Fibroblast of gingiva (primary cell): ENCODE measurements around the gene OR5AN1.
"Not testable (repeated sequence)": the region's sequence is repeated elsewhere in the genome, so short reads cannot be mapped to it uniquely, and the experiment has no call there.

Experiments
- DNase-seq: peaks from one replicate; pipeline ENCODE4 v3.0.0-alpha.2; 2011; ENCODE audit warnings: low read depth

Gene OR5AN1

GRCh38 chr11:59358595-59358994, at the start of gene OR5AN1:
Gene OR5AN1, plus strand, starts transcription at chr11:59358895. Its CDS starts 5,564 bp downstream, at chr11:59364459.
- no peak for DNase-seq

- no peak for DNase-seq
Observed at GRCh38 chr11:59335001-59335400, 23.7 kb upstream of the OR5AN1 start.

DNA sequence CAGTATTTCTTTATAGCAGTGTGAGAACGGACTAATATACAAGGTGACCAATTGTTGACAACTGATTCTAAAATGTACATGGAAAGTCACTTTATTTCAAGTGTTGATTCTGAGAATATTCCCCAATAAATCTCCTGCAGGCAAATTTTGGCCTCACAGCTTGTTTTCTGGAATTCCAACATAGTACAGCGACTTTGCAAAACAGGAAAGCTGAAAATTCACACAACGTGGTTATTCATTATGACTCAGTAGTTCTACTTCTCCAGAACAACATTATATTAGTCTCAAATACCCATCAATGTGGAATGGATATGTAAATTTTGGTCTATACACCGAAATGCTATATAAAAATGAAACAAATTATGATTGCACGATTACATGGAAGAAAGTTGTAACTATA, 22.5 kb upstream of the OR5AN1 start:
- no peak for DNase-seq

GRCh38 chr11:59336931-59337330, 21.8 kb upstream of the OR5AN1 start:
- no peak for DNase-seq

DNA sequence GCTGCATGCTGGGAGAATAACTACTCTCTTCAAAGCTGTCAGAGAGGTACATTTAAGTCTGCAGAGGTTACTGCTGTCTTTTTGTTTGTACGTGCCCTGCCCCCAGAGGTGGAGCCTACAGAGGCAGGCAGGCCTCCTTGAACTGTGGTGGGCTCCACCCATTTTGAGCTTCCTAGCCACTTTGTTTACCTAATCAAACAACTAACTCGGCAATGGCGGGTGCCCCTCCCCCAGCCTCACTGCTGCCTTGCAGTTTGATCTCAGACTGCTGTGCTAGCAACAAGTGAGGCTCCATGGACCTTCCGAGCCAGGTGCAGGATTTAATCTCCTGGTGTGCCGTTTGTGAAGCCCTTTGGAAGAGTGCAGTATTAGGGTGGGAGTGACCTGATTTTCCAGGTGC, 9.0 kb upstream of the OR5AN1 start:
- not testable (repeated sequence) for DNase-seq

- no peak for DNase-seq
Observed at GRCh38 chr11:59355226-59355625, 3.5 kb upstream of the OR5AN1 start.

- DNase-seq: no peak
Observed at GRCh38 chr11:59356561-59356960, 2.1 kb upstream of the OR5AN1 start.

DNA sequence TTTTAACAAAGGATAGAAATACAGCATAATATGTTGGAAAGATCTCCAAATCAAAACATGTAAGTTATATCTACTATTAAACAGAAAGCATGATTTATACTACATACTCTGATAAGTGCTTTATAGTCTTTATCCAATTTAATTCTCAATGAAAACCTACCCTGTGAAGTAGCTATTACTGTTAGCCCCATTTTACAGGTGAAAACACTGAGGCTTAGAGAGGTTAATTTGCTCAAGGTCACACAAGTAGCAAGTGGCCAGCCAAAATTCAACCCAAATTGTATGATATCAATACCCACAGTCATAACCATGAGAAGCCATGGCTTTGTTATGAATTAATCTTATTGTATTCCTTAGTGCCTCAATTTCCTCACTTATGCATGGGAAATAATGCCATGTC, 675 bp upstream of the OR5AN1 start:
- DNase-seq: no peak

DNA sequence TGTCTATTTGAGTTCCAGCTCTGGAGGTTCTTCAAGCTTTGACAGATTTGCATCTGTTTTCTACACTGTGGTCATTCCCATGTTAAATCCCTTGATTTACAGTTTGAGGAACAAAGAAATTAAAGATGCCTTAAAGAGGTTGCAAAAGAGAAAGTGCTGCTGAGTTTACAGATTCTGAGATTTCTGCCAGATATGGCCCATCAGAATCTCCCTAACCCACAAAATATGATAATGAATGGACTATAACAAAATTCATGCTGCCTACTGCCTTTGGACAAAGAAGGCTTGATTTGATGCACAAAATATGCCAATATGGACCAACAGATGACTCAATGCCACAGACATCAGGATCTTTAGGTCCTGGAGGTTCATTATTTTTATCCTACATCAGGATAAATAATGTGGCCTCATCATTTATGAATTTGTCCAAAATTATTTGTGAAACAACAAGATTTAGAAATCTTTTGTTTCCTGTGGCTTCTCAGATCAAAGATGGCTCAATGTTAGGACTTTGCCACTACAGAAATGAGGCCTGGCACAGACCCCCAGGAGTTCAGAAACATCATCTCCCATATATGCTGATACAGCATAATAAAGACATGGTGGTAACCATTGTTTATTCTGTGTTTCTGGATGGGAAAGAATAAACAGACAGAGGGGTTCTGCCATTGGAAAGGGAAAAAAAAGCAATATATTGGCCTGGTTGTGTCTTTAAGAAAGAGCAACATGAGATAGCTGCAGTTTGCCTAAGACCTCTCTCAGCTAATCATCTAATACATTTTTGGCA, 6.7 kb downstream of the OR5AN1 start:
- DNase-seq: no peak

DNA sequence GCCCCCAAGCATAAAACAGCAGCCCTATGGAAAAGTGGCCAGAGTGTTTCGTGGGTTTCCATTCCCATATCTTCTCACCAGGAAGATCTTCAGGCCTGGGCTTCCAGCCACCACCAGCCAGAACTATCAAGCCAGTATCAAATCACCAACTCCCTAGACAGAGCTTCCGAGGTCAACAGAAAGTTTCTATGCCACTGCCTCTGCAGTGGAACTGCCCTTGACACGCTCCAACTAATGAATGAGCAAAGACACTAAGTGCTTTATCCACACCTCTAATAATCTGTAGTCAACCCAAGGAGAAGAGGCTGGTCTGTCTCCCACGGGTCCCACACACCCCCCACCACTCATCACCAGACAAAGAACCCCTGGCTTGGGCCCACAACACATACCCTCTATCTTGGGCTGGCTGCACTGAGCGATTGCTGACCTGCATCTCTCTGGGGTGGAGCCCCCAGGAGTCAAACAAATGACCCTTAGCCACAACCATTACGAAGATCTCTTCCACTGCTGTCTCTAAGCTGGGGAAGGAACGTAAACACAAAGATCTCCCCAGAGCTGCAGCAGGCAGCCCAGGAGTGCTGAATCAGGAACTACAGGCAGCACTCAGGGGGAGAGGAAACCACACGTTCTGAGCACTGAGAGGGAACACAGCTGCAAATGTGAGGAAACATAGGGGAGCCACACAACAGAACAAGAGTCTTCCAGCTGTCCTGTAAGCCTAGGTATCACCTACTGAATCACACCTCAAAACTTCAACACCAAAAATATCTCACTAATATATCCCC, 9.7 kb downstream of the OR5AN1 start:
- DNase-seq: no peak

- not testable (repeated sequence) for DNase-seq
Observed at GRCh38 chr11:59372324-59372723, 13.6 kb downstream of the OR5AN1 start.

DNA sequence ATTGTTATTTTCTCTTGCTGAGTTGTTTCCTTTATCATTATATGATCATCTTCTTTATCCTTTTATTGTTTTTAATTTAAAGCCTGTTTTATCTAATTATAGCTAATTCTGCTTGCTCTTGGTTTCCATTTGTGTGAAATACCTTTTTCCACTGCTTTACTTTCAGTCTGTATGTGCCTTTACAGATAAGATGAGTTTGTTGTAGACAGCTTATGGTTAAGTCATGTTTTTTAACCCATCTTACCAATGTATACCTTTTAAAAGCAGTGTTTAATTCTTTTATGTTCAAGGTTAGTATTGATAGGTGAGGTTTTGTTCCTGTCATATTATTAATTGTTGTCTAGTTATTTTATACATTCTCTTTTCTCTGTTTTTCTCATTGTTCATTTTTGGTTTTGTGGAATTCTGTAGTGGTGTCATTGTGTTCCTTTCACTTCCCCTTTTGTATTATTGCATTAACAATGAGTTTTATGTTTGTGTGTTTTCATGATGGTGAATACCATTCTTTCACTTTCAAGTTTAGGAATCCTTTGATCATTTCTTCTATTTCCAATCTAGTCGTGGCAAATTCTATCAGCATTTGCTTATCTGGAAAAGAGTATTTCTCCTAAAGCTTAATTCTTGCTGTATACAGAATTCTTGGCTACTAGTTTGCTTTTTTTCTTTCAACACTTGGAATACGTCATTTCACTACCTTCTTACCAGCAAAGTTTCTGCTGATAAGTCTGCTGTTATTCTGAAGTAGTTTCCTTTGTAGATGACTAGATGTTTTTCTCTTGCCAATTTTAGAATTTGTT, 21.8 kb downstream of the OR5AN1 start:
- no peak for DNase-seq

DNA sequence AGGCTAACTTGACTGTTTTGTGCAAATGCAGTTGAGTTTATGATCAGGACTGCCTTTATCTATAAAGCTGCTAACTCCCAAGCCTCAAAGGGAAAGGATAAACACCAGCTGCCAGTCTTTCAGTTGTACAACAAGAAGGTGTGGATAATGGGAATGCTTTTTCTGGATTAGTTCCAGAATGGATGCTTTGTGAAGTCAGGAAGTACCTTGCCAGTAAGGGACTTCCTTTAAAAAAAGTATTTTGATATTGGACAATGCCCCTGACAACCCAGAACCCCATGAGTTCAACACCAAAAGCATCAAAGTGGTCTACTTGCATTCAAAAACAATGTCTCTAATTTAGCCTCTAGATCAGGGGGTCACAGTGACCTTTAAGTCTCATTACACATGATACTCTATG, 35.5 kb downstream of the OR5AN1 start:
- DNase-seq: no peak

DNA sequence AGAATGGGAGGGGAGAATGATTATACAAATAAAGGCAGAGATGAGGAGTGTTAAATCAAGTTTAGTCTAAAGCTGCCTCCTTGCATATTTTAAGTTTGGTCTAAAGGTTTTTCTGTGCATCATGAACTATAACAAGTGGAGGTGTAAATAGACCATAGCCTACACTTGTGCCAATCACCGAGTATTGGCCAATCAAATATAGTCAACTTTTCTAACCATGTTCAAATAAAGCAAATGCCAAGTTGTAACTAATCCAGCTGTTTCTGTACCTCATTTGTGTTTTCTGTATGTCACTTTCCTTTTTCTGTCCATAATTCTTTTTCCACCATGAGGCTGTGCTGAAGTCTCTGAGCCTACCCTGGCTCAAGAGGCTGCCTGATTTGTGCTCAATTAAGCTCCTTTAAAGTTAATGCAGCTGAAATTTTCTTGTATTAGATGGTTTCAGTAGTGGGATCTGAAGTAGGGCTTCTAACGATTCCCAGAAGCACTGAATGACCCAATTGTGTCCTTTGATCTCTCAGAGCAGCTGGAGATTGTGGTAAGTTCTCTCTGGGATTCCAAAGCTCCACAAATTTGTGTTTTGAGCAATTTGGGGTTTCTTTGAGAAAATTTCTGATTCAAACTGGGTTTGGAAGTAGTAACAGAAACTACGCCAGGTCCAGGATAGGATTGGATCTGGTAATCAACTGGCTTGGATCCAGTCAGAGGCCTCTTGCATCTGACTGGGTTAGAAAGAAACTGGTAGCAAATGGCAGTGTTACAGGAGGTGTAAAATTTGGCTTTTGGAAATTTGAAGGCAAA, 42.0 kb downstream of the OR5AN1 start:
- no peak for DNase-seq

GRCh38 chr11:59401262-59401552, 42.5 kb downstream of the OR5AN1 start:
- no peak for DNase-seq

DNA sequence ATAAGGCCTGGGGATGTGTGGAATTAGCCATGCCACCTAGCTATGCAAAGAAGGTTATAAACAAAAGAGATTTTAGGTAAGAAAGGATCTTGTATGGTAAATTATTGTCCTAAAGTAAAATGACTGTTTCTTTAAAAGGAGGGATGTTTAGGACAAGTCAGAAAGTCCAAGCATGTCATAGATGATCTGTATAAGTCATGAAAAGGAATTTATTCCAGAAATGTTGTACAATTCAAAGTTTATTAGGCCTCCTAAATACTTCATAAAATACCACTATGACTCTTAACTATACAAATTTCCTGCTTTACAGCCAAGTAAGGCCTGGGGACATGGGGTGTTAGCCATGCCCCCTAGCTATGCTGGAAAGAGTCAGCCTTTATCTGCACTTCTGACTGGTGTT, 44.9 kb downstream of the OR5AN1 start:
- DNase-seq: no peak

DNA sequence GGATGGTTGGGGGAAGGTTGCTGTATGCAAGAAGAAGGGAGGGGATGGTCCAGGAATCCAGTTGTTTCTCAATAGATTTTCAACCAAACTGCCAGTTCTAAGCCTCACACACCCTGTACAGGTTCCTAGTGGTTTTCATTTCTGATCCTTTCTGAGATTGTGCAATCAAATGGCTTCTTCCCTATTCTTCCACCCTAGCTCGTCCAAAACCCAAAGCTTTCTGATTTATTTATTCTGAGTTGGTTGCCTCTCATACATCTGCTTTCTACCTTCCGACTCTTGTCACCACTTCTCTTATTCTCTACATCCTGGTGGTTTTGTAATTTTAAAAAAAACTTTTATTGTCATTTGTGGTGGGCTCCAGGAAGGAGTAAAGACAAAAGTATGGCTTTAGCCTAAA, 55.0 kb downstream of the OR5AN1 start:
- no peak for DNase-seq

GRCh38 chr11:59415111-59415510, 56.4 kb downstream of the OR5AN1 start:
- DNase-seq: no peak

DNA sequence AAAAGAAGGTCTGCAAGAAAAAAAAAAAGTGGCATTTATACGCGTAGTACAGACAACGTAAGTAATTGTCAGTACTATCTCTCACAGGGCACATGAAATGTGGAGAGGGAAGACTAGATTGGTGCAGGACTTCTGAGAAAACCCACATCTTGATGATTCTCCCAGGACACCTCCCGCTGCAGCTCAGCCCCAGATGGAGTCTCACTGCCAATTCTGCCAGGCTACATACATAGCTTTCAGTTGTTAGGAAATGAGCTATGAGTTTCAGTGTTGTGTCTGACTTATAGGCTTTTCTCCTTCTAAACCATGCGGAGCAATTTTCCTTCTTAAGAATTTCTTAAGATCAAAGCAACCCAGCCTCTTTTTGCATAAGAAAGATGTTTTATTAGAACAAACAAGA, 57.9 kb downstream of the OR5AN1 start:
- no peak for DNase-seq

- no peak for DNase-seq
Observed at GRCh38 chr11:59417023-59417422, 58.3 kb downstream of the OR5AN1 start.

DNA sequence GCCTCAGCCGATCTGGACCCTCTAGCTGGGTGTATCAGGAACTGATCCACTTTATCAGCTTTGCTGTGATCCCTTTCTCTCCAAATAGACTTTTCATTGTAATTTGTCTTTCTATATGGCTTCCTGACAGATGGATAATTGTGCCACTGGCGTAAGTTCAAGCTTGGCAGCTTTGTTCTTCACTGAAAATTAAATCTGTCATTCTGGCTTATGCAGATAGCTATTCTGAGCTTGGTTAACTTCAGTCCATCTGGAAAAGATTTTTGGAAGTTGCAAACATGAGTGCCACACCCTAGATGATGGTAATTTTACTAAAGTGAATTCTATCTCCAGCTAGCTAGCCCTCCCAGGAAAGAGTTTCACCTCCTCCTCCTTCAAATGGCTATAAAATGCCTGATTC, 59.5 kb downstream of the OR5AN1 start:
- DNase-seq: no peak
